B cell (primary cell): Measurements from ENCODE around the gene TOX2. TPM values are rescaled to one million over a fixed set of nuclear protein-coding genes. Genes with fewer than 3 reads are reported as not detected.

ENCODE experiments used
- ATAC-seq: fragments of 200-7000 bp; cut with Tn5 transposase; one replicate; pipeline ENCODE4 v1.10.0; 2021; ENCODE audit warnings: low read depth, mild to moderate bottlenecking, moderate number of reproducible peaks, moderate library complexity
- CTCF ChIA-PET: fragments of 350-600 bp; sonication (Branson Sonifier 250); formaldehyde crosslinking; loops from one replicate; lab custom pipeline; 2021; ENCODE audit warnings: antibody characterized with exemption, inconsistent platforms; lab: Charles Lee
- POLR2A ChIA-PET: fragments of 350-600 bp; sonication (Branson Sonifier 250); formaldehyde crosslinking; loops from one replicate; lab custom pipeline; 2021; ENCODE audit warnings: antibody characterized with exemption; lab: Charles Lee
- DNase-seq: peaks from one replicate; pipeline ENCODE4 v3.0.0; 2013
- H2AFZ ChIP-seq: 2 replicates; pipeline ENCODE4 v1.6.1; 2012; ENCODE audit warnings: mild to moderate bottlenecking, low read depth, low read length; ENCODE audit not compliant: insufficient read depth, poor library complexity, severe bottlenecking
- H3K27ac ChIP-seq, 2 donors: 1 replicate in 1 of 2; 2 replicates in 1 of 2; pipeline ENCODE4 v1.5.1; 2012 to 2013; ENCODE audit warnings: low read length in 2 of 2, mild to moderate bottlenecking in 2 of 2, moderate library complexity in 1 of 2
- H3K27me3 ChIP-seq, 4 experiments: fragments of 200-600 bp in 1 of 4; sonication (generic) in 1 of 4; replicated peaks in 1 of 4; 1 replicate in 2 of 4; 2 replicates in 2 of 4; pipeline versions ENCODE4 v1.6.1 to v1.7.0; 2013 to 2016; ENCODE audit warnings: low read length in 3 of 4, mild to moderate bottlenecking in 2 of 4, mixed read lengths in 1 of 4, moderate library complexity in 1 of 4; ENCODE audit not compliant: insufficient read depth in 4 of 4, control insufficient read depth in 3 of 4; ENCODE audit errors: control extremely low read depth in 1 of 4
- H3K36me3 ChIP-seq, 2 experiments: replicated peaks in 1 of 2; 1 replicate in 1 of 2; 2 replicates in 1 of 2; pipeline versions ENCODE4 v1.6.1 to v1.7.1; 2013; ENCODE audit warnings: low read length in 1 of 2; ENCODE audit not compliant: insufficient read depth in 2 of 2, control insufficient read depth in 1 of 2; ENCODE audit errors: control extremely low read depth in 1 of 2, extremely low read depth in 1 of 2
- H3K4me1 ChIP-seq, 2 donors: fragments of 200-600 bp in 1 of 2; sonication (generic) in 1 of 2; 1 replicate in 1 of 2; 2 replicates in 1 of 2; pipeline versions ENCODE4 v1.5.1 to v1.6.1; 2013 to 2017; ENCODE audit warnings: low read length in 2 of 2; ENCODE audit not compliant: control insufficient read depth in 2 of 2, insufficient read depth in 2 of 2
- H3K4me2 ChIP-seq: replicated peaks from 2 replicates; pipeline ENCODE3; 2012; ENCODE audit warnings: mild to moderate bottlenecking, low read depth, low read length; ENCODE audit not compliant: poor library complexity, severe bottlenecking
- H3K4me3 ChIP-seq, 5 experiments: fragments of 200-600 bp in 1 of 5; sonication (generic) in 1 of 5; 1 replicate in 3 of 5; 2 replicates in 2 of 5; pipeline versions ENCODE4 v1.5.1 to v1.7.0; 2011 to 2016; ENCODE audit warnings: low read length in 4 of 5, mild to moderate bottlenecking in 4 of 5, low read depth in 2 of 5, control low read depth in 1 of 5, moderate library complexity in 1 of 5; ENCODE audit not compliant: insufficient read depth in 1 of 5; ENCODE audit errors: control extremely low read depth in 1 of 5, extremely low read depth in 1 of 5
- H3K79me2 ChIP-seq: fragments of 200-600 bp; sonication (generic); one replicate; pipeline ENCODE4 v1.6.0; 2016; ENCODE audit warnings: low read length; ENCODE audit not compliant: control insufficient read depth, insufficient read depth
- H3K9ac ChIP-seq: fragments of 200-600 bp; sonication (generic); 2 replicates; pipeline ENCODE4 v1.6.1; 2017; ENCODE audit warnings: mild to moderate bottlenecking, low read length, moderate library complexity
- H3K9me3 ChIP-seq, 3 donors: one replicate each; pipeline versions ENCODE4 v1.6.1 to v1.7.1; 2013; ENCODE audit warnings: low read length in 2 of 3; ENCODE audit not compliant: control insufficient read depth in 2 of 3, insufficient read depth in 1 of 3; ENCODE audit errors: control extremely low read depth in 1 of 3
- H4K20me1 ChIP-seq: 2 replicates; pipeline ENCODE4 v1.6.0; 2012; ENCODE audit warnings: mild to moderate bottlenecking, low read length; ENCODE audit not compliant: insufficient read depth, control insufficient read depth, poor library complexity, severe bottlenecking
- H3K27ac Mint-ChIP-seq: one replicate; pipeline ENCODE4 v1.8.0; 2021; ENCODE audit warnings: mixed read lengths
- H3K27me3 Mint-ChIP-seq: one replicate; pipeline ENCODE4 v1.8.0; 2021; ENCODE audit warnings: mixed read lengths
- H3K4me1 Mint-ChIP-seq: one replicate; pipeline ENCODE4 v1.8.0; 2021; ENCODE audit warnings: mixed read lengths
- H3K4me3 Mint-ChIP-seq: one replicate; pipeline ENCODE4 v1.8.0; 2021; ENCODE audit warnings: mixed read lengths
- H3K9me3 Mint-ChIP-seq: one replicate; pipeline ENCODE4 v1.8.0; 2022; ENCODE audit warnings: mixed read lengths; ENCODE audit not compliant: insufficient read depth
- EZH2 ChIP-seq: IDR thresholded peaks from 2 replicates; pipeline ENCODE4 v1.6.1; 2012; ENCODE audit warnings: borderline replicate concordance, low read depth, mild to moderate bottlenecking, moderate library complexity, low read length; ENCODE audit not compliant: insufficient read depth, poor library complexity, severe bottlenecking
- WGBS: methylation state at CpG from one replicate; pipeline ENCODE4 v1.1.5; 2013; ENCODE audit warnings: missing lambda C conversion rate; ENCODE audit not compliant: insufficient coverage; 5-methylcytosine and 5-hydroxymethylcytosine counted together
- intact Hi-C: fragments of 100-400 bp; cut with micrococcal nuclease; formaldehyde crosslinking; loops from one replicate; pipeline ENCODE4 v1.10.0; 2022
- polyA plus RNA-seq: library from polyadenylated mRNA; depleted of rRNA; stranded (reverse); fragments of >200 nt; gene quantifications from 2 replicates; pipeline ENCODE4 v1.2.3, GENCODE V29; 2012
- total RNA-seq, 2 donors: library from RNA; stranded (reverse); fragments of 120-200 nt in 1 of 2; gene quantifications; 1 replicate in 1 of 2; 2 replicates in 1 of 2; pipeline versions ENCODE4 v1.2.3 to v1.2.4, GENCODE V29; 2013 to 2022
- TF ChIP-seq, protein P1 (sequence below): fragments of 200-600 bp; IDR thresholded peaks from one replicate; pipeline ENCODE4 v1.8.0; 2022; ENCODE audit warnings: antibody characterized with exemption, mild to moderate bottlenecking

TOX2 gene
- total and polyA plus RNA-seq, 2 donors (not counting 1 experiment from before 2014, with no cell fraction given), result 1.2 to 4.1 TPM

DNA sequence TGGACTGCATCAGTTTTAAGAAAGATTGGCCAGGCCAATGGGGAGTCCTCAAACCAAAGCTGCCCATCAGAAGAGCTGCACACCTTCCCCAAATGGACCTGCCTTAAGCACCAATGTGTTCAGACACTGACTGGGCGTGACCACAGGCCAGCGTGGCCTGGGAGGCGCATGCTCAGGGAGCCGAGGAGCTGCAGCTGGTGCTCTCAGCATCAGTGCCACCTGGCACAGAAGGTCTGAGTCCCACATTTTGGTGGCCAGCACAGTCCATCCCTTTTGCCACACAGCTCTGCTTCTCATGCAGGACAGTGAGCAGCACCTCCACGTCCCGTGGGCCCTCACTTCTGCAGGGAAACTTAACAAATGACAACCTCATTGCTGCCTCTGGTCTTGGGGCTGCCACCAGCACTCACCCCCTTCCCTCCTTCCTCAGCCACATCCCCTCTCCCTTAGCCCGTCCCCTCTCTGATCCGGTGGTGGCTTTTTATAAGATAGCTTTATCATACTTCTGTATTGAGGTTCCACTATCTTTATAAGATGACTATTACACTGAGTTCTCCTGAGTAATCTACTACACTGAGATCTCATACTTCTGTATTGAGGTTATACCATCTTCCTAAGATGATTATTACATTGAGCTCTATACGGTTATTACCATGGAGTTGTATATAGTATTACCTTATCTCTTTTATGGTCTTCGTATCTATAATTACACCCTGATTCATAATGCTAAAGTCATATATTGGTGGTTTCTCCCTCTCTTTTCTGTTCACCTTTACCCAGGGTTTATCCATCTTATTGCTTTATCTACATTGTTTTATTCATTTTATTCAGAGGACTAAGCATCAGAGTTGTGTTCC, 109.1 kb downstream of the TOX2 start:
- Histone ChIP-seq H2AFZ (no peak overlapping the region), H3K4me1 (peaks cover 0 to 7% of the 10 kb centered on the region in 2 donors), H3K36me3 (no peaks in the 10 kb centered on the region), H3K9ac (no peak overlapping the region), H3K9me3 (no peaks in the 10 kb centered on the region), H3K4me3 (no peak overlapping the region), H4K20me1 (no peaks in the 10 kb centered on the region), H3K4me2 (no peak overlapping the region), H3K27ac (no peak overlapping the region), H3K79me2 (no peaks in the 10 kb centered on the region), H3K27me3 (peaks cover 0 to 5% (median 2%) of the 10 kb centered on the region in 4 experiments)
- no peak for ATAC-seq
- Mint-ChIP-seq H3K9me3 (no peaks in the 10 kb centered on the region), H3K4me1 (peaks cover 10% of the 10 kb centered on the region), H3K27me3 (peaks cover 3% of the 10 kb centered on the region), H3K27ac (no peak overlapping the region), H3K4me3 (no peak overlapping the region)
- 84% methylated on average over 6 of the region's 10 CpGs for WGBS
- ChIA-PET POLR2A (no interaction called here), CTCF (no interaction called here)
- intact Hi-C loops, result no loop called here
- DNase-seq, result no peak
- TF ChIP-seq, protein P1, sequence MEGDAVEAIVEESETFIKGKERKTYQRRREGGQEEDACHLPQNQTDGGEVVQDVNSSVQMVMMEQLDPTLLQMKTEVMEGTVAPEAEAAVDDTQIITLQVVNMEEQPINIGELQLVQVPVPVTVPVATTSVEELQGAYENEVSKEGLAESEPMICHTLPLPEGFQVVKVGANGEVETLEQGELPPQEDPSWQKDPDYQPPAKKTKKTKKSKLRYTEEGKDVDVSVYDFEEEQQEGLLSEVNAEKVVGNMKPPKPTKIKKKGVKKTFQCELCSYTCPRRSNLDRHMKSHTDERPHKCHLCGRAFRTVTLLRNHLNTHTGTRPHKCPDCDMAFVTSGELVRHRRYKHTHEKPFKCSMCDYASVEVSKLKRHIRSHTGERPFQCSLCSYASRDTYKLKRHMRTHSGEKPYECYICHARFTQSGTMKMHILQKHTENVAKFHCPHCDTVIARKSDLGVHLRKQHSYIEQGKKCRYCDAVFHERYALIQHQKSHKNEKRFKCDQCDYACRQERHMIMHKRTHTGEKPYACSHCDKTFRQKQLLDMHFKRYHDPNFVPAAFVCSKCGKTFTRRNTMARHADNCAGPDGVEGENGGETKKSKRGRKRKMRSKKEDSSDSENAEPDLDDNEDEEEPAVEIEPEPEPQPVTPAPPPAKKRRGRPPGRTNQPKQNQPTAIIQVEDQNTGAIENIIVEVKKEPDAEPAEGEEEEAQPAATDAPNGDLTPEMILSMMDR, result no peak
- no peak for TF ChIP-seq EZH2

DNA sequence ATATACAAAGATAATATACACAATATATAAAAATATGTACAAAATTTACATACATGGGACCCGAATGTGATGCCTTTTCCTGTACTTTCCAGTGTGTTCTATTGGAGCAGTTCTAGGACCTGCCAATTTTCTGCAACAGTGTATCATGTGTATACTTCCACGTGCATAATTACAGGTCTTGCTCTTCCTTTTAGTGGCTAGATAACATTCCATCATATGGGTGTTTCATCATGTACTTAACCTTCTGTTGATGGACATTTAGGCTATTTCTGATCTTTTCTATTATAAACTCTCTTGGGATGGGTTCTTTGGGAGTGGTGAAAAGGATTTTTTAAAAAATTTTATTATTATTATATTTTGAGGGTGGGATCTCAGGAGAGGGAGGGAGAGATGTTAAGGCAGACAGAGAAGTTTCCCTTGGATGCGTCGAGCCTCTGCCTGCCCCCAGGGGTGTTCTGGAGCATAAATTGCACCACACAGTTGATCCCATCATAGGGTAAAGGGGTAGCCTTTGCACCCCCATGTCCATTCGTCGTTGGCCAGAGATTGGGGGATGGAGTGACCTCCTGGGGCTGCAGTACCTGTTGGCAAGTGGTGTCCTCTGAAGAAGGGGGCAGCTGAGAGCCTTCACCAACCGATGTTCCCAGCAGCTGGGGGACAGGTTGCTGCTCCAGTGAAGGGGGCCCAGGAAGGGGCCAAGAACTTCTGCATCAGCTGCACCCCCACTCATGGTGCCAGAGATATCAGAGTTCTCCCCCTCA, 110.3 kb downstream of the TOX2 start:
- CTCF ChIA-PET, result no interaction called here
- POLR2A ChIA-PET, result no interaction called here
- no peaks in the 10 kb centered on the region for H3K9me3 Mint-ChIP-seq
- H4K20me1 ChIP-seq, result no peaks in the 10 kb centered on the region
- no peak for ATAC-seq
- H3K27ac ChIP-seq, result no peak overlapping the region
- no peak overlapping the region for H3K9ac ChIP-seq
- H3K4me1 Mint-ChIP-seq, result peaks cover 2% of the 10 kb centered on the region
- H3K27ac Mint-ChIP-seq, result no peak overlapping the region
- peaks cover 3% of the 10 kb centered on the region for H3K27me3 Mint-ChIP-seq
- H3K79me2 ChIP-seq, result no peaks in the 10 kb centered on the region
- TF ChIP-seq, protein P1, result no peak
- no peak for TF ChIP-seq EZH2
- intact Hi-C loops, result no loop called here
- H3K27me3 ChIP-seq, result peaks cover 0 to 5% (median 0%) of the 10 kb centered on the region in 4 experiments
- no peak overlapping the region for H3K4me3 Mint-ChIP-seq
- DNase-seq, result no peak
- no peaks in the 10 kb centered on the region for H3K4me1 ChIP-seq
- no peaks in the 10 kb centered on the region for H3K9me3 ChIP-seq
- WGBS, result 70% methylated on average over 4 of the region's 7 CpGs
- H3K36me3 ChIP-seq, result no peaks in the 10 kb centered on the region
- H3K4me3 ChIP-seq, result no peak overlapping the region
- no peak overlapping the region for H3K4me2 ChIP-seq
- H2AFZ ChIP-seq, result no peak overlapping the region
